IMR-90 (cell line): Measurements from ENCODE around the gene SYTL1. TPM values are rescaled to one million over a fixed set of nuclear protein-coding genes. Genes with fewer than 3 reads are reported as not detected.

Experiments
- ATAC-seq: fragments of 200-7000 bp; cut with Tn5 transposase; 2 replicates; pipeline ENCODE4 v1.9.1; 2020; ENCODE audit warnings: low read depth, mild to moderate bottlenecking, moderate library complexity
- BruUV-seq: library from RNA; stranded (reverse); fragments of 400-500 nt; replicated peaks from 2 replicates; lab custom pipeline; 2021; lab: Mats Ljungman, UMichigan
- CTCF ChIA-PET: fragments of 300-600 bp; formaldehyde crosslinking; extraction: SDS; loops from one replicate; lab custom pipeline; 2021; ENCODE audit warnings: antibody characterized with exemption; lab: Yijun Ruan, JAX
- POLR2A ChIA-PET: fragments of 300-600 bp; sonication (Branson Sonifier 250); formaldehyde crosslinking; loops from one replicate; lab custom pipeline; 2022; ENCODE audit warnings: antibody characterized with exemption; ENCODE audit not compliant: unreplicated experiment; lab: Charles Lee
- DNase-seq: peaks from one replicate; pipeline ENCODE4 v3.0.0; 2013
- H2AFZ ChIP-seq: replicated peaks from 2 replicates; pipeline ENCODE3; 2013; ENCODE audit warnings: low read length, mild to moderate bottlenecking; ENCODE audit not compliant: poor library complexity
- H2AK5ac ChIP-seq: 2 replicates; pipeline ENCODE4 v1.6.1; 2013; ENCODE audit warnings: low read depth, low read length, inconsistent platforms
- H2AK9ac ChIP-seq: replicated peaks from 2 replicates; pipeline ENCODE3; 2013; ENCODE audit warnings: mild to moderate bottlenecking, low read depth, low read length, moderate library complexity; ENCODE audit not compliant: poor library complexity
- H2BK120ac ChIP-seq: 2 replicates; pipeline ENCODE4 v1.6.1; 2013; ENCODE audit warnings: low read depth, low read length, inconsistent platforms
- H2BK15ac ChIP-seq: 3 replicates; pipeline ENCODE4 v1.6.1; 2013; ENCODE audit warnings: low read depth, low read length, inconsistent platforms
- H2BK20ac ChIP-seq: 2 replicates; pipeline ENCODE4 v1.6.1; 2013; ENCODE audit warnings: low read depth, mild to moderate bottlenecking, inconsistent platforms, low read length, moderate library complexity
- H2BK5ac ChIP-seq: 2 replicates; pipeline ENCODE4 v1.6.1; 2013; ENCODE audit warnings: mild to moderate bottlenecking, low read depth, low read length, inconsistent platforms; ENCODE audit not compliant: poor library complexity, severe bottlenecking
- H3K14ac ChIP-seq: replicated peaks from 2 replicates; pipeline ENCODE4 v1.6.1; 2013; ENCODE audit warnings: low read depth, low read length, inconsistent platforms
- H3K18ac ChIP-seq: 2 replicates; pipeline ENCODE4 v1.6.1; 2013; ENCODE audit warnings: low read depth, low read length, control low read depth
- H3K23ac ChIP-seq: 2 replicates; pipeline ENCODE4 v1.6.1; 2013; ENCODE audit warnings: low read depth, low read length, inconsistent platforms
- H3K27ac ChIP-seq: 2 replicates; pipeline ENCODE4 v1.5.1; 2013; ENCODE audit warnings: mild to moderate bottlenecking, control low read depth, low read length; ENCODE audit not compliant: insufficient read depth
- H3K27me3 ChIP-seq: 2 replicates; pipeline ENCODE4 v1.6.1; 2013; ENCODE audit warnings: low read length; ENCODE audit not compliant: control insufficient read depth, insufficient read depth
- H3K36me3 ChIP-seq: 2 replicates; pipeline ENCODE4 v1.6.1; 2013; ENCODE audit warnings: low read length, mixed read lengths; ENCODE audit not compliant: control insufficient read depth, insufficient read depth
- H3K4ac ChIP-seq: 2 replicates; pipeline ENCODE4 v1.6.1; 2013; ENCODE audit warnings: low read depth, low read length, inconsistent platforms
- H3K4me1 ChIP-seq: 2 replicates; pipeline ENCODE4 v1.6.1; 2013; ENCODE audit warnings: low read length, mixed read lengths; ENCODE audit not compliant: control insufficient read depth, insufficient read depth
- H3K4me2 ChIP-seq: 2 replicates; pipeline ENCODE4 v1.6.1; 2013; ENCODE audit warnings: low read depth, mild to moderate bottlenecking, control low read depth, low read length, moderate library complexity
- H3K4me3 ChIP-seq: 2 replicates; pipeline ENCODE4 v1.5.1; 2013; ENCODE audit warnings: low read depth, mild to moderate bottlenecking, control low read depth, low read length, moderate library complexity; ENCODE audit not compliant: insufficient read depth
- H3K56ac ChIP-seq: 2 replicates; pipeline ENCODE4 v1.6.1; 2013; ENCODE audit warnings: low read length, inconsistent platforms; ENCODE audit not compliant: insufficient read depth; ENCODE audit errors: extremely low read depth
- H3K79me1 ChIP-seq, 2 experiments: 2 replicates each; pipeline ENCODE4 v1.6.1; 2013; ENCODE audit warnings: low read length in 2 of 2, inconsistent platforms in 1 of 2, low read depth in 1 of 2
- H3K9ac ChIP-seq: 2 replicates; pipeline ENCODE4 v1.6.1; 2013; ENCODE audit warnings: low read depth, low read length, control low read depth
- H3K9me1 ChIP-seq: 2 replicates; pipeline ENCODE4 v1.6.1; 2013; ENCODE audit warnings: low read length, inconsistent platforms; ENCODE audit not compliant: insufficient read depth
- H3K9me3 ChIP-seq: 2 replicates; pipeline ENCODE4 v1.6.1; 2013; ENCODE audit warnings: low read length; ENCODE audit not compliant: control insufficient read depth, insufficient read depth
- H4K20me1 ChIP-seq: 2 replicates; pipeline ENCODE4 v1.6.1; 2013; ENCODE audit warnings: low read length, inconsistent platforms; ENCODE audit not compliant: insufficient read depth
- H4K5ac ChIP-seq: 2 replicates; pipeline ENCODE4 v1.6.1; 2013; ENCODE audit warnings: mild to moderate bottlenecking, low read depth, low read length, control low read depth
- H4K8ac ChIP-seq, 2 experiments: 2 replicates each; pipeline ENCODE4 v1.6.1; 2013; ENCODE audit warnings: low read depth in 2 of 2, low read length in 2 of 2, control low read depth in 1 of 2, inconsistent platforms in 1 of 2
- H4K91ac ChIP-seq: 2 replicates; pipeline ENCODE4 v1.6.1; 2013; ENCODE audit warnings: low read depth, low read length, inconsistent platforms; ENCODE audit not compliant: insufficient read depth
- RCOR1 ChIP-seq: IDR thresholded peaks from 2 replicates; pipeline ENCODE4 v1.6.1; 2012; ENCODE audit warnings: mild to moderate bottlenecking, low read length, improper control_type of control experiment; ENCODE audit not compliant: insufficient replicate concordance
- WGBS, 2 experiments: methylation state at CpG; one replicate each; pipeline versions ENCODE4 v1.1.5 to v1.1.7; 2013; ENCODE audit warnings: missing lambda C conversion rate in 2 of 2; ENCODE audit not compliant: insufficient read length in 1 of 2; ENCODE audit errors: extremely low coverage in 2 of 2; 5-methylcytosine and 5-hydroxymethylcytosine counted together
- dilution Hi-C: fragments of 300-500 bp; cut with HindIII; formaldehyde crosslinking; loops from one replicate; pipeline ENCODE4 v1.14.3; 2018; ENCODE audit warnings: low sequenced_read_pairs; ENCODE audit not compliant: unreplicated experiment
- in situ Hi-C: fragments of 300-500 bp; cut with MboI; formaldehyde crosslinking; loops from 3 replicates; pipeline ENCODE4 v1.14.3; 2019; ENCODE audit warnings: low sequenced_read_pairs, inconsistent platforms, mixed read lengths
- intact Hi-C: fragments of 100-400 bp; cut with micrococcal nuclease; formaldehyde crosslinking; loops from 2 replicates; pipeline ENCODE4 v1.10.0; 2022
- polyA plus RNA-seq, 3 experiments: library from polyadenylated mRNA; depleted of rRNA; stranded (reverse); fragments of >200 nt; gene quantifications; 2 replicates each; pipeline ENCODE4 v1.2.3, GENCODE V29; 2012; ENCODE audit warnings: low replicate concordance in 1 of 3
- total RNA-seq: library from RNA; depleted of rRNA; stranded (reverse); fragments of >200 nt; gene quantifications from 2 replicates; pipeline ENCODE4 v1.2.3, GENCODE V29; 2012
- TF ChIP-seq, protein P1 (sequence below): fragments of 150-350 bp; IDR thresholded peaks from 2 replicates; pipeline ENCODE4 v1.6.1; 2016; ENCODE audit warnings: low read depth, mild to moderate bottlenecking, low read length, moderate library complexity, borderline replicate concordance

The SYTL1 gene
- total and polyA plus RNA-seq, 2 of the 4 experiments (the other 2 are of a cell fraction), result 0.18 to 1.0 TPM

- POLR2A ChIA-PET, result no interaction called here
Measured at GRCh38 chr1:27327964-27328363, 13.9 kb upstream of the SYTL1 start.

More at GRCh38 chr1:27327964-27328363, 13.9 kb upstream of the SYTL1 start:
- peaks cover 5% of the 10 kb centered on the region; the same call in 1 of the 2 replicates for H3K9me1 ChIP-seq
- H3K9ac ChIP-seq, result no peak overlapping the region
- intact Hi-C loops (no loop called here), dilution Hi-C loops (no loop called here), in situ Hi-C loops (no loop called here)
- no peak overlapping the region for H2BK120ac ChIP-seq
- peaks cover 39% of the 10 kb centered on the region for H3K36me3 ChIP-seq
- H3K27me3 ChIP-seq, result no peaks in the 10 kb centered on the region
- no peak overlapping the region for H2AFZ ChIP-seq
- H4K8ac ChIP-seq, result no peak overlapping the region
- H3K9me3 ChIP-seq, result no peaks in the 10 kb centered on the region
- H3K14ac ChIP-seq, result no peak overlapping the region
- H2AK9ac ChIP-seq, result no peak overlapping the region
- H3K27ac ChIP-seq, result no peak overlapping the region
- H3K79me1 ChIP-seq, result peaks cover 26 to 78% of the 10 kb centered on the region in 2 experiments
- H4K5ac ChIP-seq, result no peak overlapping the region
- H2AK5ac ChIP-seq, result no peak overlapping the region
- TF ChIP-seq RCOR1, result no peak
- TF ChIP-seq, protein P1, sequence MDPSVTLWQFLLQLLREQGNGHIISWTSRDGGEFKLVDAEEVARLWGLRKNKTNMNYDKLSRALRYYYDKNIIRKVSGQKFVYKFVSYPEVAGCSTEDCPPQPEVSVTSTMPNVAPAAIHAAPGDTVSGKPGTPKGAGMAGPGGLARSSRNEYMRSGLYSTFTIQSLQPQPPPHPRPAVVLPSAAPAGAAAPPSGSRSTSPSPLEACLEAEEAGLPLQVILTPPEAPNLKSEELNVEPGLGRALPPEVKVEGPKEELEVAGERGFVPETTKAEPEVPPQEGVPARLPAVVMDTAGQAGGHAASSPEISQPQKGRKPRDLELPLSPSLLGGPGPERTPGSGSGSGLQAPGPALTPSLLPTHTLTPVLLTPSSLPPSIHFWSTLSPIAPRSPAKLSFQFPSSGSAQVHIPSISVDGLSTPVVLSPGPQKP, result no peak
- BruUV-seq, result no TSS peak
- no peak overlapping the region for H3K18ac ChIP-seq
- peaks cover 5% of the 10 kb centered on the region; the same call in 1 of the 2 replicates for H3K4me1 ChIP-seq
- no peak overlapping the region for H2BK5ac ChIP-seq
- H4K91ac ChIP-seq, result no peak overlapping the region
- H2BK15ac ChIP-seq, result no peak overlapping the region
- no peak overlapping the region for H3K4me2 ChIP-seq
- peaks cover 42% of the 10 kb centered on the region for H4K20me1 ChIP-seq
- H3K56ac ChIP-seq, result no peak overlapping the region
- no peak overlapping the region for H3K4ac ChIP-seq
- CTCF ChIA-PET, result no interaction called here
- H3K23ac ChIP-seq, result no peak overlapping the region
- 100% methylated on average over 1 of the region's 5 CpGs; no CpG with 5 or more reads in 1 of the 2 experiments for WGBS, 2 experiments
- ATAC-seq, result no peak
- DNase-seq, result no peak
- no peak overlapping the region for H3K4me3 ChIP-seq
- no peak overlapping the region for H2BK20ac ChIP-seq
